H1 (cell line): ENCODE measurements around the gene UROC1. TPM values are rescaled to one million over a fixed set of nuclear protein-coding genes. Genes with fewer than 3 reads are reported as not detected.
A peak's percentile ranks its signal among the peaks of the same experiment; 100 is the strongest.

Experiments used
- CTCF ChIA-PET: fragments of 300-600 bp; sonication (Branson Sonifier 250); formaldehyde crosslinking; loops from one replicate; lab custom pipeline; 2021; ENCODE audit not compliant: partially characterized antibody; lab: Charles Lee
- POLR2A ChIA-PET: fragments of 300-600 bp; sonication (Branson Sonifier 250); formaldehyde crosslinking; loops from one replicate; lab custom pipeline; 2021; ENCODE audit warnings: inconsistent platforms; ENCODE audit not compliant: partially characterized antibody; lab: Charles Lee
- DNase-seq, 2 experiments: peaks; one replicate each; pipeline versions ENCODE4 v3.0.0 to v3.0.0-alpha.2; 2010 to 2022; ENCODE audit warnings: low spot score in 2 of 2, low read depth in 1 of 2, mixed read lengths in 1 of 2
- FAIRE-seq: peaks from 2 replicates; lab custom pipeline; 2011; peaks lifted over from hg19 to GRCh38; lab: Jason Lieb, UNC
- H2AFZ ChIP-seq: 2 replicates; pipeline ENCODE4 v1.8.1; 2012; ENCODE audit warnings: low read length, inconsistent platforms
- H2AK5ac ChIP-seq: 2 replicates; pipeline ENCODE4 v1.6.1; 2013; ENCODE audit warnings: low read depth, low read length
- H2BK120ac ChIP-seq: replicated peaks from 2 replicates; pipeline ENCODE3; 2013; ENCODE audit warnings: low read depth, low read length, inconsistent platforms
- H2BK12ac ChIP-seq: 2 replicates; pipeline ENCODE4 v1.6.1; 2013; ENCODE audit warnings: low read depth, low read length
- H2BK15ac ChIP-seq: 2 replicates; pipeline ENCODE4 v1.6.1; 2013; ENCODE audit warnings: low read length
- H2BK20ac ChIP-seq: 2 replicates; pipeline ENCODE4 v1.6.1; 2013; ENCODE audit warnings: low read length
- H2BK5ac ChIP-seq: 2 replicates; pipeline ENCODE4 v1.6.1; 2013; ENCODE audit warnings: low read depth, low read length
- H3K14ac ChIP-seq: 2 replicates; pipeline ENCODE4 v1.6.1; 2013; ENCODE audit warnings: inconsistent platforms; ENCODE audit not compliant: insufficient read length
- H3K18ac ChIP-seq: 2 replicates; pipeline ENCODE4 v1.6.1; 2013; ENCODE audit warnings: low read length; ENCODE audit errors: extremely low read depth
- H3K23ac ChIP-seq: 2 replicates; pipeline ENCODE4 v1.6.1; 2013; ENCODE audit warnings: inconsistent platforms; ENCODE audit not compliant: insufficient read length
- H3K23me2 ChIP-seq: 2 replicates; pipeline ENCODE4 v1.6.1; 2013; ENCODE audit warnings: low read depth, low read length
- H3K27ac ChIP-seq: 2 replicates; pipeline ENCODE4 v1.6.1; 2011; ENCODE audit warnings: low read depth, low read length, inconsistent platforms
- H3K27me3 ChIP-seq, 4 experiments: replicated peaks in 1 of 4; 1 replicate in 1 of 4; 2 replicates in 3 of 4; pipeline versions ENCODE4 v1.6.1 to v1.8.1; 2011 to 2013; ENCODE audit warnings: low read length in 3 of 4, mild to moderate bottlenecking in 3 of 4, inconsistent platforms in 2 of 4, mixed read lengths in 2 of 4, moderate library complexity in 1 of 4; ENCODE audit not compliant: control insufficient read depth in 3 of 4, insufficient read depth in 3 of 4; ENCODE audit errors: extremely low read depth in 1 of 4
- H3K36me3 ChIP-seq, 4 experiments: 2 replicates each; pipeline versions ENCODE4 v1.6.1 to v1.8.1; 2011 to 2013; ENCODE audit warnings: mild to moderate bottlenecking in 4 of 4, low read length in 3 of 4, moderate library complexity in 2 of 4, control low read depth in 1 of 4, inconsistent platforms in 1 of 4; ENCODE audit not compliant: insufficient read depth in 4 of 4, control insufficient read depth in 2 of 4
- H3K4ac ChIP-seq: replicated peaks from 2 replicates; pipeline ENCODE3; 2013; ENCODE audit warnings: low read length, low read depth, mixed read lengths, inconsistent platforms; ENCODE audit not compliant: insufficient read length
- H3K4me1 ChIP-seq, 4 experiments: replicated peaks in 1 of 4; 1 replicate in 1 of 4; 2 replicates in 3 of 4; pipeline versions ENCODE4 v1.6.1 to v1.8.1; 2011 to 2013; ENCODE audit warnings: low read length in 3 of 4, inconsistent platforms in 2 of 4, mixed read lengths in 1 of 4; ENCODE audit not compliant: insufficient read depth in 4 of 4, control insufficient read depth in 3 of 4
- H3K4me2 ChIP-seq, 2 experiments: 2 replicates each; pipeline versions ENCODE4 v1.6.1 to v1.8.1; 2011 to 2013; ENCODE audit warnings: low read depth in 2 of 2, low read length in 2 of 2, control low read depth in 1 of 2, inconsistent platforms in 1 of 2, mild to moderate bottlenecking in 1 of 2; ENCODE audit not compliant: insufficient read depth in 1 of 2
- H3K4me3 ChIP-seq, 4 experiments: fragments of 200-600, 300-600 bp in 1 of 4; sonication (generic), shearing (Covaris generic), sonication (Bioruptor Twin) in 1 of 4; 2 replicates each; pipeline versions ENCODE4 v1.5.1 to v1.8.1; 2011 to 2016; ENCODE audit warnings: low read length in 4 of 4, low read depth in 3 of 4, control low read depth in 2 of 4, inconsistent platforms in 2 of 4, mild to moderate bottlenecking in 2 of 4, mixed read lengths in 1 of 4, moderate library complexity in 1 of 4; ENCODE audit not compliant: insufficient read depth in 2 of 4; ENCODE audit errors: extremely low read depth in 1 of 4
- H3K56ac ChIP-seq: replicated peaks from 2 replicates; pipeline ENCODE3; 2013; ENCODE audit warnings: low read depth, mild to moderate bottlenecking, mixed read lengths, low read length, inconsistent platforms; ENCODE audit not compliant: insufficient read length
- H3K79me1 ChIP-seq: 2 replicates; pipeline ENCODE4 v1.6.1; 2013; ENCODE audit warnings: low read depth, low read length, control low read depth
- H3K79me2 ChIP-seq, 2 experiments: 2 replicates each; pipeline versions ENCODE4 v1.6.1 to v1.8.1; 2012 to 2013; ENCODE audit warnings: low read length in 2 of 2, mild to moderate bottlenecking in 2 of 2, inconsistent platforms in 1 of 2; ENCODE audit not compliant: insufficient read depth in 2 of 2, control insufficient read depth in 1 of 2
- H3K9ac ChIP-seq, 4 experiments: replicated peaks in 1 of 4; 1 replicate in 1 of 4; 2 replicates in 3 of 4; pipeline versions ENCODE4 v1.6.1 to v1.8.1; 2011 to 2013; ENCODE audit warnings: low read depth in 3 of 4, low read length in 3 of 4, control low read depth in 2 of 4, mild to moderate bottlenecking in 2 of 4, moderate library complexity in 2 of 4, inconsistent platforms in 1 of 4; ENCODE audit errors: extremely low read depth in 1 of 4
- H3K9me3 ChIP-seq, 2 experiments: 2 replicates each; pipeline versions ENCODE4 v1.6.1 to v1.8.1; 2012 to 2013; ENCODE audit warnings: mild to moderate bottlenecking in 2 of 2, moderate library complexity in 2 of 2, control low read depth in 1 of 2, inconsistent platforms in 1 of 2, low read depth in 1 of 2, low read length in 1 of 2, mixed read lengths in 1 of 2; ENCODE audit not compliant: insufficient read depth in 2 of 2
- H4K20me1 ChIP-seq, 2 experiments: replicated peaks in 1 of 2; 2 replicates each; pipeline versions ENCODE3 to v1.8.1; 2011 to 2013; ENCODE audit warnings: inconsistent platforms in 2 of 2, low read length in 2 of 2, mild to moderate bottlenecking in 1 of 2; ENCODE audit not compliant: insufficient read depth in 2 of 2, control insufficient read depth in 1 of 2
- H4K5ac ChIP-seq: 2 replicates; pipeline ENCODE4 v1.6.1; 2013; ENCODE audit warnings: low read length, low read depth, mixed read lengths, inconsistent platforms; ENCODE audit not compliant: insufficient read length
- H4K8ac ChIP-seq: 2 replicates; pipeline ENCODE4 v1.8.0; 2013; ENCODE audit warnings: mild to moderate bottlenecking, moderate library complexity, low read length, inconsistent platforms; ENCODE audit not compliant: insufficient read depth; ENCODE audit errors: extremely low read depth
- H4K91ac ChIP-seq: replicated peaks from 2 replicates; pipeline ENCODE3; 2013; ENCODE audit warnings: low read length, mixed read lengths, inconsistent platforms; ENCODE audit not compliant: insufficient read length
- NANOG ChIP-seq: IDR thresholded peaks from 2 replicates; pipeline ENCODE4 v1.6.1; 2011; ENCODE audit warnings: low read length, low read depth, mild to moderate bottlenecking, inconsistent platforms; ENCODE audit not compliant: insufficient read depth, poor library complexity, severe bottlenecking
- PHF8 ChIP-seq: fragments of 200-600 bp; sonication (generic); conservative IDR thresholded peaks from 2 replicates; pipeline ENCODE4 v1.7.1; 2012; ENCODE audit warnings: low read depth, mild to moderate bottlenecking, inconsistent platforms, low read length, moderate library complexity
- RAD21 ChIP-seq, 2 experiments: IDR thresholded peaks in 1 of 2; conservative IDR thresholded peaks in 1 of 2; 2 replicates each; pipeline ENCODE4 v1.6.1; 2011; ENCODE audit warnings: low read depth in 2 of 2, low read length in 2 of 2, improper control_type of control experiment in 1 of 2, inconsistent platforms in 1 of 2, mild to moderate bottlenecking in 1 of 2, moderate library complexity in 1 of 2
- RXRA ChIP-seq: IDR thresholded peaks from 2 replicates; pipeline ENCODE4 v1.6.1; 2011; ENCODE audit warnings: low read depth, mild to moderate bottlenecking, low read length, moderate library complexity; ENCODE audit not compliant: insufficient read depth
- SAP30 ChIP-seq: fragments of 300-600 bp; sonication (generic); IDR thresholded peaks from 2 replicates; pipeline ENCODE4 v1.7.1; 2012; ENCODE audit warnings: low read length, moderate library complexity, mild to moderate bottlenecking, inconsistent platforms; ENCODE audit not compliant: insufficient read depth, insufficient replicate concordance
- SP2 ChIP-seq: IDR thresholded peaks from 2 replicates; pipeline ENCODE4 v1.6.1; 2012; ENCODE audit warnings: mild to moderate bottlenecking, low read length, inconsistent platforms
- SP4 ChIP-seq: IDR thresholded peaks from 2 replicates; pipeline ENCODE4 v1.6.1; 2012; ENCODE audit warnings: low read length, inconsistent platforms
- SUZ12 ChIP-seq: fragments of 200-600 bp; sonication (generic); IDR thresholded peaks from 2 replicates; pipeline ENCODE4 v1.6.1; 2012; ENCODE audit warnings: mild to moderate bottlenecking, inconsistent platforms, low read length, moderate library complexity, mixed read lengths
- WGBS, 2 experiments: shearing (Covaris generic) in 1 of 2; methylation state at CpG; one replicate each; pipeline versions ENCODE4 v1.1.6 to v1.1.7; 2013 to 2015; ENCODE audit warnings: low lambda C conversion rate in 2 of 2, mixed read lengths in 2 of 2, inconsistent platforms in 1 of 2, low coverage in 1 of 2, missing lambda C conversion rate in 1 of 2; ENCODE audit not compliant: insufficient replicate concordance in 2 of 2, insufficient coverage in 1 of 2, insufficient read length in 1 of 2; ENCODE audit errors: extremely low coverage in 1 of 2, missing lambda C conversion rate in 1 of 2; 5-methylcytosine and 5-hydroxymethylcytosine counted together
- polyA plus RNA-seq, 7 experiments: library from polyadenylated mRNA; depleted of rRNA in 3 of 7; stranded (reverse) in 5 of 7; unstranded in 2 of 7; fragments of >200 nt in 5 of 7; fragments of 200-250 nt in 2 of 7; gene quantifications; 1 replicate in 5 of 7; 2 replicates in 1 of 7; 4 replicates in 1 of 7; pipeline versions ENCODE4 v1.2.1 to v1.2.3, GENCODE V29; 2011 to 2013; ENCODE audit warnings: missing spikeins in 2 of 7, mixed read lengths in 2 of 7
- total RNA-seq: library from RNA; stranded (reverse); fragmentation: NEBNext Ultra II Directional; extraction: Animal tissue kit (Norgen Biotek cat#: 25700); gene quantifications from 2 replicates; pipeline ENCODE4 v1.2.1, GENCODE V29; 2021

Gene UROC1
- total and polyA plus RNA-seq, 2 of the 8 experiments (the other 6 are each of a cell fraction or from before 2014, with no cell fraction given): 0.03 TPM; not detected in 1

GRCh38 chr3:126482503-126483255 is 34.9 kb downstream of the UROC1 start:
- Histone ChIP-seq H2BK5ac (peak overlapping the region; percentile 35; the same call in 1 of the 2 replicates), H3K4ac (no peak overlapping the region), H2AFZ (no peak overlapping the region), H3K4me1 (peaks cover 0 to 22% (median 9%) of the 10 kb centered on the region in 4 experiments; a peak in 6 of 7 replicates), H3K27ac (no peak overlapping the region), H3K23ac (no peak overlapping the region), H3K9ac (no peak overlapping the region), H4K20me1 (no peaks in the 10 kb centered on the region), H3K9me3 (no peaks in the 10 kb centered on the region), H4K91ac (peak overlapping the region; percentile 52), H3K56ac (no peak overlapping the region), H2BK120ac (no peak overlapping the region), H3K4me3 (no peak overlapping the region), H2BK15ac (peak overlapping the region; percentile 46; the same call in 1 of the 2 replicates), H3K27me3 (no peaks in the 10 kb centered on the region), H3K23me2 (no peaks in the 10 kb centered on the region), H4K8ac (no peak overlapping the region), H4K5ac (no peak overlapping the region), H3K79me1 (no peaks in the 10 kb centered on the region), H3K18ac (no peak overlapping the region), H3K79me2 (no peaks in the 10 kb centered on the region), H2BK12ac (peak overlapping the region; percentile 98; the same call in 1 of the 2 replicates), H3K14ac (no peak overlapping the region), H2BK20ac (0 out of 2 replicates have a peak overlapping the region, but pooled peaks have one; percentile 61), H3K36me3 (no peaks in the 10 kb centered on the region), H3K4me2 (no peak overlapping the region), H2AK5ac (peak overlapping the region; percentile 75; the same call in 1 of the 2 replicates)
- no peak for FAIRE-seq
- CTCF ChIA-PET: interaction anchor here (0.6 to 1.4 kb wide), 2 partner anchors 16 to 802 kb away, joined by 3 to 4 read pairs; no protein-coding TSS in a partner anchor
- no peak for DNase-seq
- 89% methylated on average over 15 of the region's 15 CpGs; no CpG with 5 or more reads in 1 of the 2 experiments for WGBS, 2 experiments
- POLR2A ChIA-PET: interaction anchor here (1.4 to 1.7 kb wide), 2 partner anchors 10 to 11 kb away, joined by 4 read pairs; no protein-coding TSS in a partner anchor
- TF ChIP-seq PHF8: no peak
- TF ChIP-seq SAP30: no peak
- no peak for TF ChIP-seq SP2
- TF ChIP-seq NANOG: no peak
- no peak for TF ChIP-seq SP4
- TF ChIP-seq SUZ12: no peak
- TF ChIP-seq RXRA: no peak
- no peak for TF ChIP-seq RAD21 (IDR thresholded peaks at IDR 0.05 in 1 of 2, conservative IDR thresholded peaks at IDR 0.05 in 1 of 2; ENCODE audit: low read depth in 2 of 2, low read length in 2 of 2)
